ENCODE data around the gene SMAD3. TPM values are rescaled to one million over a fixed set of nuclear protein-coding genes. Genes with fewer than 3 reads are reported as not detected.

The SMAD3 gene
- total and polyA plus RNA-seq, 2 of the 4 experiments (the other 2 are of a cell fraction) = 71.0 to 177 TPM

DNA sequence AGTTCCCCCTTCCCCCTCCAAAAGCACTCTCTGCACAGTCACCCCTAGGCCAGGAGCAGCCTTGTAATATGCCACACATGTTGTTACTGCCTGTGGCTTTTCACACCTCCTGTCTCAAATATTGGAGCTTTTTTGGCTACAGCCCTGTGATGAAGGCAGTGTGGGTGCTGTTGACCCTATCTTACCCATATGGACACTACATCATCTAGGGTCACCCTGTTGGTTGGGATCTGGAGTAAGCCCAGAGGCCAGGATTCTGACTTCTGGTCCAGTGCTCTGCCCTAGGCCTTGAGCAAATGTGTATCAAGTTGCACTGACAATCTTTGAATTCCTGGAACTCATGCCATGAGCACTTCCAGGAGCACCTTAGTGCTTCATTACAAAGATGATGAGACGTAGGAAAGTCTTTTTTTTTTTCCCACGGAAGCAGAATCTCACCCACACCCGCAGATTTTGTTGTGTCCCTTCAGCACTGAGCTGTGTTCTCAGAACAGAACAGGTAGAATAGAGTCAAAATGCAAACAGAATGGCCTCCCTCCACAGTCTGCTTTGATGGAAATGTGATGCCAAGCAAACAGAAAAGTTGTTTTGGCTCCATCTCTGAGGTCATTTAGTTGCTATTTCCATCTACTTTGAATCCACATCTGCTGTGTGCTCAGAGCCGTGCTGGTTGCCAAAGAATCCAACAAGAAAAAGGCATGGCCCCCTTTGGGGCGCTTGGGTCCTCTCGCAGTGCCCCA lies 49.6 kb downstream of the SMAD3 start:
- dilution Hi-C loops (cut with HindIII; ENCODE audit: low sequenced_read_pairs, unreplicated experiment) = no loop called here
- DNase-seq = peak; percentile 56
- H2BK20ac ChIP-seq (ENCODE audit: low read depth, low read length) = peak overlapping the region; percentile 65
- H3K9me3 ChIP-seq (ENCODE audit: control insufficient read depth, insufficient read depth, low read length) = no peaks in the 10 kb centered on the region
- peak overlapping the region; percentile 90 for H2AK5ac ChIP-seq (ENCODE audit: low read depth, low read length)
- no peak overlapping the region for H3K4me3 ChIP-seq (ENCODE audit: insufficient read depth, low read depth, low read length)
- H2BK5ac ChIP-seq (ENCODE audit: low read depth, low read length, poor library complexity, severe bottlenecking) = peak overlapping the region; percentile 90
- ChIA-PET CTCF (no interaction called here), POLR2A (ENCODE audit: unreplicated experiment) (no interaction called here)
- H3K27me3 ChIP-seq (ENCODE audit: control insufficient read depth, insufficient read depth, low read length) = no peaks in the 10 kb centered on the region
- H3K27ac ChIP-seq (ENCODE audit: insufficient read depth, low read length) = peak overlapping the region; percentile 94
- peak overlapping the region; percentile 90 for H3K14ac ChIP-seq (replicated peaks; ENCODE audit: low read depth, low read length)
- peak overlapping the region; percentile 39 for H3K9ac ChIP-seq (ENCODE audit: low read depth, low read length)
- H3K4ac ChIP-seq (ENCODE audit: low read depth, low read length) = peak overlapping the region; percentile 92
- no TSS peak for BruUV-seq (replicated peaks)
- peak overlapping the region; percentile 75; the same call in 2 of the 3 replicates for H2BK15ac ChIP-seq (ENCODE audit: low read depth, low read length)
- in situ Hi-C loops (cut with MboI; ENCODE audit: low sequenced_read_pairs) = no loop called here
- peak overlapping the region; percentile 81 to 85; a peak in 3 of 4 replicates for H4K8ac ChIP-seq (ENCODE audit: low read depth in 2 of 2, low read length in 2 of 2)
- peak overlapping the region; percentile 56; the same call in 1 of the 2 replicates for H3K56ac ChIP-seq (ENCODE audit: extremely low read depth, insufficient read depth, low read length)
- ATAC-seq (ENCODE audit: low read depth) = peak; percentile 6; the same call in 1 of the 2 replicates
- peak overlapping the region; percentile 92; the same call in 1 of the 2 replicates for H3K23ac ChIP-seq (ENCODE audit: low read depth, low read length)
- H3K18ac ChIP-seq (ENCODE audit: low read depth, low read length) = peak overlapping the region; percentile 87
- H4K5ac ChIP-seq (ENCODE audit: low read depth, low read length) = peak overlapping the region; percentile 70
- intact Hi-C loops (cut with micrococcal nuclease) = no loop called here
- peaks cover 38% of the 10 kb centered on the region for H4K20me1 ChIP-seq (ENCODE audit: insufficient read depth, low read length)
- H2AFZ ChIP-seq (replicated peaks; ENCODE audit: low read length, poor library complexity) = no peak overlapping the region
- TF ChIP-seq CEBPB (IDR thresholded peaks at IDR 0.05; ENCODE audit: low read depth, low read length) (no peak), MAZ (IDR thresholded peaks at IDR 0.05; ENCODE audit: borderline replicate concordance, low read depth, low read length) (no peak), NFE2L2 (IDR thresholded peaks at IDR 0.05; ENCODE audit: low read depth, low read length) (no peak), RFX5 (IDR thresholded peaks at IDR 0.05; ENCODE audit: low read depth, low read length) (no peak), SMC3 (IDR thresholded peaks at IDR 0.05; ENCODE audit: low read depth, low read length) (no peak), MAFK (IDR thresholded peaks at IDR 0.05; ENCODE audit: low read depth, low read length) (no peak), FOS (IDR thresholded peaks at IDR 0.05; ENCODE audit: low read depth, low read length) (no peak), RCOR1 (IDR thresholded peaks at IDR 0.05; ENCODE audit: insufficient replicate concordance, low read length) (no peak), RAD21 (IDR thresholded peaks at IDR 0.05; ENCODE audit: low read length) (no peak)
- TF ChIP-seq, protein P1, sequence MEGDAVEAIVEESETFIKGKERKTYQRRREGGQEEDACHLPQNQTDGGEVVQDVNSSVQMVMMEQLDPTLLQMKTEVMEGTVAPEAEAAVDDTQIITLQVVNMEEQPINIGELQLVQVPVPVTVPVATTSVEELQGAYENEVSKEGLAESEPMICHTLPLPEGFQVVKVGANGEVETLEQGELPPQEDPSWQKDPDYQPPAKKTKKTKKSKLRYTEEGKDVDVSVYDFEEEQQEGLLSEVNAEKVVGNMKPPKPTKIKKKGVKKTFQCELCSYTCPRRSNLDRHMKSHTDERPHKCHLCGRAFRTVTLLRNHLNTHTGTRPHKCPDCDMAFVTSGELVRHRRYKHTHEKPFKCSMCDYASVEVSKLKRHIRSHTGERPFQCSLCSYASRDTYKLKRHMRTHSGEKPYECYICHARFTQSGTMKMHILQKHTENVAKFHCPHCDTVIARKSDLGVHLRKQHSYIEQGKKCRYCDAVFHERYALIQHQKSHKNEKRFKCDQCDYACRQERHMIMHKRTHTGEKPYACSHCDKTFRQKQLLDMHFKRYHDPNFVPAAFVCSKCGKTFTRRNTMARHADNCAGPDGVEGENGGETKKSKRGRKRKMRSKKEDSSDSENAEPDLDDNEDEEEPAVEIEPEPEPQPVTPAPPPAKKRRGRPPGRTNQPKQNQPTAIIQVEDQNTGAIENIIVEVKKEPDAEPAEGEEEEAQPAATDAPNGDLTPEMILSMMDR (conservative IDR thresholded peaks at IDR 0.05; ENCODE audit: low read depth, low read length) = no peak
- TF ChIP-seq, protein P2, sequence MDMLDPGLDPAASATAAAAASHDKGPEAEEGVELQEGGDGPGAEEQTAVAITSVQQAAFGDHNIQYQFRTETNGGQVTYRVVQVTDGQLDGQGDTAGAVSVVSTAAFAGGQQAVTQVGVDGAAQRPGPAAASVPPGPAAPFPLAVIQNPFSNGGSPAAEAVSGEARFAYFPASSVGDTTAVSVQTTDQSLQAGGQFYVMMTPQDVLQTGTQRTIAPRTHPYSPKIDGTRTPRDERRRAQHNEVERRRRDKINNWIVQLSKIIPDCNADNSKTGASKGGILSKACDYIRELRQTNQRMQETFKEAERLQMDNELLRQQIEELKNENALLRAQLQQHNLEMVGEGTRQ (IDR thresholded peaks at IDR 0.05; ENCODE audit: low read depth, low read length) = no peak
- TF ChIP-seq, protein P3, sequence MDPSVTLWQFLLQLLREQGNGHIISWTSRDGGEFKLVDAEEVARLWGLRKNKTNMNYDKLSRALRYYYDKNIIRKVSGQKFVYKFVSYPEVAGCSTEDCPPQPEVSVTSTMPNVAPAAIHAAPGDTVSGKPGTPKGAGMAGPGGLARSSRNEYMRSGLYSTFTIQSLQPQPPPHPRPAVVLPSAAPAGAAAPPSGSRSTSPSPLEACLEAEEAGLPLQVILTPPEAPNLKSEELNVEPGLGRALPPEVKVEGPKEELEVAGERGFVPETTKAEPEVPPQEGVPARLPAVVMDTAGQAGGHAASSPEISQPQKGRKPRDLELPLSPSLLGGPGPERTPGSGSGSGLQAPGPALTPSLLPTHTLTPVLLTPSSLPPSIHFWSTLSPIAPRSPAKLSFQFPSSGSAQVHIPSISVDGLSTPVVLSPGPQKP (IDR thresholded peaks at IDR 0.05; ENCODE audit: borderline replicate concordance, low read depth, low read length) = no peak
- peaks cover 60% of the 10 kb centered on the region for H3K4me1 ChIP-seq (ENCODE audit: control insufficient read depth, insufficient read depth, low read length)
- 39% methylated on average over 3 of the region's 6 CpGs; no CpG with 5 or more reads in 1 of the 2 experiments for WGBS, 2 experiments (ENCODE audit: extremely low coverage in 2 of 2, insufficient read length in 1 of 2)
- H3K36me3 ChIP-seq (ENCODE audit: control insufficient read depth, insufficient read depth, low read length) = peaks cover 44% of the 10 kb centered on the region
- peak overlapping the region; percentile 82 for H2BK120ac ChIP-seq (ENCODE audit: low read depth, low read length)
- peak overlapping the region; percentile 66 for H2AK9ac ChIP-seq (replicated peaks; ENCODE audit: low read depth, low read length, poor library complexity)
- peak overlapping the region; percentile 28; the same call in 1 of the 2 replicates for H3K4me2 ChIP-seq (ENCODE audit: low read depth, low read length)
- peaks cover 14 to 69% of the 10 kb centered on the region in 2 experiments for H3K79me1 ChIP-seq (ENCODE audit: low read depth in 1 of 2, low read length in 2 of 2)
- H3K9me1 ChIP-seq (ENCODE audit: insufficient read depth, low read length) = peaks cover 58% of the 10 kb centered on the region
- H4K91ac ChIP-seq (ENCODE audit: insufficient read depth, low read depth, low read length) = peak overlapping the region; percentile 92
